HG02642 (cell line): ENCODE data around the gene FOXD4.
"Not testable (repeated sequence)": the region's sequence is repeated elsewhere in the genome, so short reads cannot be mapped to it uniquely, and the experiment has no call there.

ENCODE experiments used
- ATAC-seq: cut with Tn5 transposase; IDR thresholded peaks from one replicate; pipeline ENCODE4 v1.9.1; 2021; ENCODE audit warnings: mild to moderate bottlenecking; ENCODE audit not compliant: unreplicated experiment, poor library complexity

The FOXD4 gene

GRCh38 chr9:117995-118467 lies at the start of gene FOXD4:
TSS of gene FOXD4 (minus strand) at chr9:118417. CDS start at chr9:118119, 298 bp downstream.
- ATAC-seq: not testable (repeated sequence)

- not testable (repeated sequence) for ATAC-seq
Measured at GRCh38 chr9:159871-160270, 41.7 kb upstream of the FOXD4 start.

GRCh38 chr9:151173-151572 lies 33.0 kb upstream of the FOXD4 start:
- not testable (repeated sequence) for ATAC-seq

GRCh38 chr9:139880-140279 lies 21.7 kb upstream of the FOXD4 start:
- ATAC-seq: not testable (repeated sequence)

- ATAC-seq: not testable (repeated sequence)
Measured at GRCh38 chr9:117144-117994, 848 bp downstream of the FOXD4 start.

GRCh38 chr9:116239-117077 lies 1.8 kb downstream of the FOXD4 start:
- ATAC-seq: not testable (repeated sequence)

GRCh38 chr9:115118-115451 lies 3.1 kb downstream of the FOXD4 start:
- not testable (repeated sequence) for ATAC-seq

- peak; percentile 7 for ATAC-seq
Measured at GRCh38 chr9:114267-115117, 3.7 kb downstream of the FOXD4 start.

GRCh38 chr9:113468-114266 lies 4.5 kb downstream of the FOXD4 start:
- ATAC-seq: peak; percentile 63

GRCh38 chr9:112589-113467 lies 5.4 kb downstream of the FOXD4 start:
- peak; percentile 18 for ATAC-seq

GRCh38 chr9:110672-111071 lies 7.5 kb downstream of the FOXD4 start:
- not testable (repeated sequence) for ATAC-seq

GRCh38 chr9:109540-109939 lies 8.7 kb downstream of the FOXD4 start:
- not testable (repeated sequence) for ATAC-seq

- not testable (repeated sequence) for ATAC-seq
Measured at GRCh38 chr9:108742-109495, 9.3 kb downstream of the FOXD4 start.

- ATAC-seq: not testable (repeated sequence)
Measured at GRCh38 chr9:105991-106390, 12.2 kb downstream of the FOXD4 start.

GRCh38 chr9:100430-100829 lies 17.8 kb downstream of the FOXD4 start:
- not testable (repeated sequence) for ATAC-seq

GRCh38 chr9:99867-100266 lies 18.4 kb downstream of the FOXD4 start:
- ATAC-seq: not testable (repeated sequence)

- not testable (repeated sequence) for ATAC-seq
Measured at GRCh38 chr9:98775-99174, 19.4 kb downstream of the FOXD4 start.

GRCh38 chr9:94992-95391 lies 23.2 kb downstream of the FOXD4 start:
- ATAC-seq: not testable (repeated sequence)
